Measurements from ENCODE around the gene CLPTM1L. TPM values are rescaled to one million over a fixed set of nuclear protein-coding genes. Genes with fewer than 3 reads are reported as not detected.

CLPTM1L gene
- total RNA-seq, 1 donor from 2014 or later = 131 TPM

GRCh38 chr5:1311439-1312055 is 33.4 kb downstream of the CLPTM1L start:
- no peak for DNase-seq (ENCODE audit: low read depth)
- peaks cover 10% of the 10 kb centered on the region for H3K9me3 ChIP-seq (ENCODE audit: insufficient read depth, low read depth, low read length)
- H3K4me3 Mint-ChIP-seq (ENCODE audit: unreplicated experiment) = no peak overlapping the region
- no peaks in the 10 kb centered on the region for H3K27me3 ChIP-seq (ENCODE audit: insufficient read depth, low read length)
- H3K9me3 Mint-ChIP-seq (ENCODE audit: unreplicated experiment) = peaks cover 14% of the 10 kb centered on the region
- H3K36me3 Mint-ChIP-seq (ENCODE audit: low read depth, unreplicated experiment) = peaks cover 2% of the 10 kb centered on the region
- H4K20me1 ChIP-seq (ENCODE audit: insufficient read depth, low read length) = no peaks in the 10 kb centered on the region
- no peak for FAIRE-seq
- peaks cover under 1% of the 10 kb centered on the region for H3K4me1 Mint-ChIP-seq (ENCODE audit: low read depth, unreplicated experiment)
- H3K36me3 ChIP-seq (ENCODE audit: insufficient read depth, low read length) = no peaks in the 10 kb centered on the region
- no peak overlapping the region for H3K27ac ChIP-seq (ENCODE audit: low read depth, low read length)
- no peak for TF ChIP-seq CTCF (IDR thresholded peaks at IDR 0.05; ENCODE audit: insufficient read depth, low read depth, low read length)
- H3K27ac Mint-ChIP-seq (ENCODE audit: unreplicated experiment) = no peak overlapping the region
- no peak overlapping the region for H2AFZ ChIP-seq (ENCODE audit: low read depth, low read length)
- H3K4me3 ChIP-seq (ENCODE audit: insufficient read depth, low read depth, low read length) = no peak overlapping the region
- no peaks in the 10 kb centered on the region for H3K79me2 ChIP-seq (ENCODE audit: insufficient read depth, low read length)
- H3K9ac ChIP-seq (ENCODE audit: low read length) = no peak overlapping the region
- peaks cover 7% of the 10 kb centered on the region for H3K27me3 Mint-ChIP-seq (ENCODE audit: low read depth, unreplicated experiment)
- no peak overlapping the region for H3K4me2 ChIP-seq (ENCODE audit: low read length)
- H3K4me1 ChIP-seq (ENCODE audit: insufficient read depth, low read length) = peaks cover 3% of the 10 kb centered on the region

- H3K27me3 ChIP-seq (ENCODE audit: insufficient read depth, low read length) = no peaks in the 10 kb centered on the region
- no peak for TF ChIP-seq CTCF (IDR thresholded peaks at IDR 0.05; ENCODE audit: insufficient read depth, low read depth, low read length)
- TF ChIP-seq EZH2 (IDR thresholded peaks at IDR 0.05; ENCODE audit: insufficient read depth, low read length) = no peak
- H3K27ac Mint-ChIP-seq (ENCODE audit: unreplicated experiment) = no peak overlapping the region
- no peak overlapping the region for H3K27ac ChIP-seq (ENCODE audit: low read depth, low read length)
- H3K9me3 ChIP-seq (ENCODE audit: insufficient read depth, low read depth, low read length) = peaks cover 10% of the 10 kb centered on the region
- H3K4me3 Mint-ChIP-seq (ENCODE audit: unreplicated experiment) = no peak overlapping the region
- peaks cover 7% of the 10 kb centered on the region for H3K27me3 Mint-ChIP-seq (ENCODE audit: low read depth, unreplicated experiment)
- no peak overlapping the region for H2AFZ ChIP-seq (ENCODE audit: low read depth, low read length)
- no peaks in the 10 kb centered on the region for H3K36me3 Mint-ChIP-seq (ENCODE audit: low read depth, unreplicated experiment)
- H3K4me1 Mint-ChIP-seq (ENCODE audit: low read depth, unreplicated experiment) = no peaks in the 10 kb centered on the region
- H3K4me2 ChIP-seq (ENCODE audit: low read length) = no peak overlapping the region
- no peaks in the 10 kb centered on the region for H3K79me2 ChIP-seq (ENCODE audit: insufficient read depth, low read length)
- no peaks in the 10 kb centered on the region for H4K20me1 ChIP-seq (ENCODE audit: insufficient read depth, low read length)
- DNase-seq (ENCODE audit: low read depth) (no peak), FAIRE-seq (no peak)
- no peaks in the 10 kb centered on the region for H3K4me1 ChIP-seq (ENCODE audit: insufficient read depth, low read length)
- H3K9me3 Mint-ChIP-seq (ENCODE audit: unreplicated experiment) = peaks cover 14% of the 10 kb centered on the region
- no peak overlapping the region for H3K9ac ChIP-seq (ENCODE audit: low read length)
- no peaks in the 10 kb centered on the region for H3K36me3 ChIP-seq (ENCODE audit: insufficient read depth, low read length)
- H3K4me3 ChIP-seq (ENCODE audit: insufficient read depth, low read depth, low read length) = no peak overlapping the region
These were observed 34.8 kb downstream of the CLPTM1L start for GRCh38 chr5:1310118-1310517.

GRCh38 chr5:1304033-1304432 is 40.9 kb downstream of the CLPTM1L start:
- Histone ChIP-seq H3K27ac (ENCODE audit: low read depth, low read length) (no peak overlapping the region), H3K79me2 (ENCODE audit: insufficient read depth, low read length) (no peaks in the 10 kb centered on the region), H3K9me3 (ENCODE audit: insufficient read depth, low read depth, low read length) (no peaks in the 10 kb centered on the region), H4K20me1 (ENCODE audit: insufficient read depth, low read length) (no peaks in the 10 kb centered on the region), H3K27me3 (ENCODE audit: insufficient read depth, low read length) (peaks cover 5% of the 10 kb centered on the region), H3K4me3 (ENCODE audit: insufficient read depth, low read depth, low read length) (no peak overlapping the region), H3K4me2 (ENCODE audit: low read length) (no peak overlapping the region), H3K9ac (ENCODE audit: low read length) (no peak overlapping the region), H2AFZ (ENCODE audit: low read depth, low read length) (no peak overlapping the region), H3K4me1 (ENCODE audit: insufficient read depth, low read length) (no peaks in the 10 kb centered on the region), H3K36me3 (ENCODE audit: insufficient read depth, low read length) (no peaks in the 10 kb centered on the region)
- TF ChIP-seq CTCF (IDR thresholded peaks at IDR 0.05; ENCODE audit: insufficient read depth, low read depth, low read length) = no peak
- no peak for TF ChIP-seq EZH2 (IDR thresholded peaks at IDR 0.05; ENCODE audit: insufficient read depth, low read length)
- DNase-seq (ENCODE audit: low read depth) (no peak), FAIRE-seq (no peak)
- H3K9me3 Mint-ChIP-seq (ENCODE audit: unreplicated experiment) = peaks cover 3% of the 10 kb centered on the region
- H3K27me3 Mint-ChIP-seq (ENCODE audit: low read depth, unreplicated experiment) = peaks cover 29% of the 10 kb centered on the region
- no peaks in the 10 kb centered on the region for H3K4me1 Mint-ChIP-seq (ENCODE audit: low read depth, unreplicated experiment)
- no peaks in the 10 kb centered on the region for H3K36me3 Mint-ChIP-seq (ENCODE audit: low read depth, unreplicated experiment)
- H3K27ac Mint-ChIP-seq (ENCODE audit: unreplicated experiment) = no peak overlapping the region
- H3K4me3 Mint-ChIP-seq (ENCODE audit: unreplicated experiment) = no peak overlapping the region

All from astrocyte (in vitro differentiated cells and primary cell).